NK-92 treated with Interleukin-12 subunit alpha and Interleukin-12 subunit beta, amount 100 ng/mL, for 24 hours (cell line): ENCODE results near the gene EPB41L4B.
"Not testable (repeated sequence)": the region's sequence is repeated elsewhere in the genome, so short reads cannot be mapped to it uniquely, and the experiment has no call there.

Experiments
- DNase-seq: peaks from one replicate; lab custom pipeline; 2025; lab: John Stamatoyannopoulos, UW

EPB41L4B gene

DNA sequence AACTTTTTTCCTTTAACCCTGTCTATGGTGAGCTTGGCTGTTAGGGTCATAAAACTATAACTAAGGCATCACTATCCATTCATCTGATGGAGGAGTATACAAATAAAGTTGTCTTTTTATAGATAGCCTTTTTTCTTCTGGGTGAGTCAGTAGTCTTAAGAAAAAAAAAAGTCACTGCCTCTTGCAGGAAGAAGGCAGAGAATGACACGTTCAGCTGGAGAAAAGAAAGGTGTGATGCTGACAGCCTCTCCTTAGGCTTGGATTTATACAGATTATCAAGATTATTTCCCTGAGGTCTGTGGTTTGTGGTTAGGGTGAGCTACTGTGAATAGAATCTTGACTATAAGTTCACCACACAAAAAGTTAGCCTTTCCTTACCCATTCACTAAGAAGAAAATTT, 23.0 kb downstream of the EPB41L4B start:
- DNase-seq, result no peak

DNA sequence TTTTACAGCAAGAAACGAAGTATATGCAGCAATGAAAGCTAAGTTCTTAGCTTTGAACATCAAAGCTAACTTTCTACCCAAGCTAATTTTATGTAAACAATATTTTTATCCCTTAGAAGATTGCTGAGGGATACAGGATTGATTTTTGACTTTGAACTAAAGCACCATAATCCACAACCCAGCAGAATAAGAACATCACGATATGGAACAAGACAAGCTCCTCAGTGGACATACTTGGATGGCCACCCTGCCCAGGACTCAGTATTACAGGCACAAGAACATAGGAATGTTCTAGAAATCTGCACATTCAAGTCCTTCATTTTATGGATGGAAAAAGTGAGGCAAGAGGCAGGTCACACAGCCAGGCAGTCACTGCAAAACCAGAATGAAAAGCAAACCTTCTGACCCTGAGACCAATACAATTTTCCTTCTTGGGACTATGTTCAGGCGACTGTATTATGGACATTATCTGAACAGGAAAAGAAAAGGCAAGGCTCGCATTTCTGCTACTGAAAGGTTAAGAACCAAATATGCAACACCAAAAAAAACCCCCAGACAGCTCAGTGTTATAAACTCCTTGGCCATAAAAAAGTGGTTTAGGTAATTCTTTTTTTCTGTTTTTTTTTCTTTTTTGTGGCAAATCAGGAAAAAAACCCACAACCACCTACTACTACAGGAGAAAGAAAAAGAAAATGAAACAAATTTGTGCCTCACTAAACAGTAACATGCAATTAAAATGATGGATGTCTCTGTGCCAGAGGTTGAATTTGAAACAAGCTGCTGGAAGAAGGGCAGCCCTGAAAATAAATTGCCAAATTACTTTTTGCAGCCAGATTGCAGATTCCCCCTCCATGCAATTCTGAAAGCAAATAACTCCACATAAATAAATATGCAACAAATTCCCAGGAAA, 25.4 kb downstream of the EPB41L4B start:
- DNase-seq, result no peak

DNA sequence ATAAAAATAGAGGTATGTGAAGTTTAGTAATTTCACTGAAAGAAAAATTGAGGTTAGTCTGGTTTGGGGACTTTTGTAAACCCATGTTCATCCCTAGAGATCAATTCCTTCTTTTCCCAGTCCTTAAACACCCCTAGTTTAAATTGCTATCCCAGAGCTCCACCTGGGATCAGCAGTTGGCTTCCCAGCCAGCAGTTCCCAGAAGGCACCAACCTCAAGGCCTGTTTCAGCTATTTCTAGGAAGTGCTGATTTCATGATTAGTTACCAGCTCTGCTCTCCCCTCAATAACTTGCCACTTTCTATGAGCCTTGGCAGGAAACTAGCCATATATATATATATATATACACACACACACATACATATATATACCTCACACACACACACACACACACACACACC, 30.5 kb downstream of the EPB41L4B start:
- DNase-seq, result no peak

DNA sequence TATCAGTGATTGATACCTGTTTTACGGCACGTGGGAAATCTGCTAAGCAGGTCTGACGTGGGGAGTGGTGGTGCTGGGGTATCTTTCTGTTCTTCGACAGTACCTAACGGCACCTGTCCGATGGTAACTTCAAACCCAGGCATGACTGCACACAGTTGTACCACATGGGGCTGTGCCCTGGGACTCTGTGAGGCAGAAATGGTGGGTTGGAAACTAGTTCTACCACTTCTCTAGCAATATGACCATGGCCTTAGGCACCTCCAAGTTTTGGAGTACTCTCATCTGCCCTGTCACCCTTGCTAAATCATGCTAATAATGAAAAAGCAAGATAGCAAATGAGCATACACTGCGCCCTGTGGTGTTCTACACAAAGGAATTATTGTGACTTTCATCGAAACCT, 30.9 kb downstream of the EPB41L4B start:
- no peak for DNase-seq

DNA sequence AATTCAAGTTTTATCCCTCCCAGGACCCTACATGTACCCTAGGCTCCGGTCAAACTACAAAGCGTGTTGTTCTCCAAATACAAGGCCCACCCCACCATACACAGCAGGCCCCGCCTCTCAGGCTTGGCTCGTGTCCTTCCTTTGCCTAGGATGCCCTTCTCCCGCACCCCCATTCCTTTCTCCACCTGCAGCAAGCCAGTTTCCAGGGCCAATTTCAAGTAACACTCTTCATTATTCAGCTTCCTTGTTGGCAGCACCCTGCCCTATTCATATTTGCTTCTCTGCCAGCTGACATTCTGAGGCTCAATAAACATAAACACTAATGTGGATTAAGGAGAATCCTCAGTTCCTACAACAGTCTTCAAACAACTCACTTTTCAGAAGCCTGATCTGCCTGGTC, 31.7 kb downstream of the EPB41L4B start:
- DNase-seq, result no peak

DNA sequence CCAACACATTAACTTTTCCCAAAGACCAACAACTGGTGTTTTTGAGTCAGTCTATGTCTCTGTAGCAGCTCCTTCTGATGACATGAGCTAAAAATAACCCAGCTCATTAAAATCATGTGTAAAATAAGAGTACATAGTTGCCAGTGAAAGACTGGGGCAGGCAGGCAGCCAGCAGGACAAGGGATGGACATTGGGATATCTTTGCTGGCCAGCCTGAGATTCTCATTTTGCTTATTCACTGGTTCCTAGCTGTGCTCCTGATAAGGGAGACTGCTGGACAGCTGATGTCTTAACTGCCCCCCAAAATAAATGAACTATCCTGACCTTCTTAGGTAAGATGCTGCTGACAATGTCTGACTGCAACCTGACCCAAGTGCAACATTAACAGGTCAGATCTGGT, 33.9 kb downstream of the EPB41L4B start:
- no peak for DNase-seq

DNA sequence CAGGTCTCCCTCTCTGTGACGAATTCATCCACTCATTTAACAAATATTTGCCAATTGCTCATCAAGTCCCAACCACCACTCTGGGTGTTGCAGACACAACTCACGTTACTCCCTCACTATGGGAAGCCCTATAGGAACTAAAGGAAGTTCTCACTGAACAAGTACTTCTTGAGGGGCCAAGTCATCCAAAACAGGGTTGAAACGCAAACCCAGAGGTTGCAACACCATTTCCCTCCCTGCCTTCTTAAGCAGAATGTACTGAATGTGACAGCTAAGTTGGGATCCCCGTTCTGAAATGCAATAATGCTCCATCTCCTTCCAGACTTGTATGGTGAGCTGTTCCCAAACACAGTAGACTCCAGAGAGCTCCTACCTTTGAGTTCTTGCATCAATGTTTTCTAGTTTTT, 34.3 kb downstream of the EPB41L4B start:
- DNase-seq, result no peak

DNA sequence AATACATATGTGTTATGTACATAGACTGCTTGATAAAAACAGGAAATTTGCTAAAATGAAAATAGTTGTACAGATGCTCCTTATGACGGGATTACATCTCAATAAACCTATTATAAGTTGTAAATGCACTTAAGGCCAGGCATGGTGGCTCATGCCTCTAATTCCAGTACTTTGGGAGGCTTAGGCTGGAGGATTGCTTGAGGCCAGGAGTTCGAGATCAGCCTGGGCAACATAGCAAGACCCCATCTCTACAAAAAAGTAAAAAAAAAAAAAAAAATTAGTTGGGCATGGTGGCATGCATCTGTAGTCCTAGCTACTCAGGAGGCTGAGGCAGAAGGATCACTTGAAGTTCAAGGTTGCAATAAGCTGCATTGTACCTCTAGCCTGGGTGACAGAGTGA, 37.2 kb downstream of the EPB41L4B start:
- not testable (repeated sequence) for DNase-seq

DNA sequence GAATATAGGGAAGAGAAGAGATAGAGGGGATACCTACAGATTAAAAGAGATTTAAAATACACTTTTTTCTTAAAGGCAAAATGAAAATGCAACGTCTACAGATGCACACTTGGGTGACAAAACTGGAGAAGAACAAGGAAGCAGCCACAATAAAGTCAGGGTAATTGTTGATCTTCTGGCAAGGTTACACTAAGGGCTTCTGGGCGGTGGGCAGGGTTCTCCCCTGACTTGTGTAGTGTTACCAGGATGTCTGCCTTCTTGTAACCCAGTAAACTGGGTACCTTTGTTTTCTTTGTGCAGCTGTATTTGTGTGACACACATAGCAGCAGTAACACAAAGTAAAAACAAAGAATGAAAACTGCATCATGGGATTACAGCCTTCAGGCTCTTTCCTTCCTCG, 37.8 kb downstream of the EPB41L4B start:
- no peak for DNase-seq

DNA sequence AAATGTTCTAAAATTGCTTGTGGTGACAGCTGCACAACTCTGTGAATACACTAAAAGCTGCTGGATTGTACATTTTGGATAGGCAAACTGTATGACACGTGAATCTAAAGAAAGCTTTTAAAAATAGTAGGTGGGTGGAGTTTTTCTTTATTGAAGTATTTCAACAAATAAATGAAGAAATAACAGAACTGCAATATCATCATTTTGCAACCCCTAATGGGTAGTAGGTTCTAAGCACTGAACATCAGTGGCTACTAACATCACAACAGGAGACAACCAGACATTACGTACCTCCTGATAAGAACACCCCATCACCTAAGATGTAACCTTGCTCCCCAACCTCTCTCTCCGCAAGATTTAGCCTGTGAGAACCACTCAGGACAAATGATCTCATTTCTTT, 38.6 kb downstream of the EPB41L4B start:
- DNase-seq, result no peak

DNA sequence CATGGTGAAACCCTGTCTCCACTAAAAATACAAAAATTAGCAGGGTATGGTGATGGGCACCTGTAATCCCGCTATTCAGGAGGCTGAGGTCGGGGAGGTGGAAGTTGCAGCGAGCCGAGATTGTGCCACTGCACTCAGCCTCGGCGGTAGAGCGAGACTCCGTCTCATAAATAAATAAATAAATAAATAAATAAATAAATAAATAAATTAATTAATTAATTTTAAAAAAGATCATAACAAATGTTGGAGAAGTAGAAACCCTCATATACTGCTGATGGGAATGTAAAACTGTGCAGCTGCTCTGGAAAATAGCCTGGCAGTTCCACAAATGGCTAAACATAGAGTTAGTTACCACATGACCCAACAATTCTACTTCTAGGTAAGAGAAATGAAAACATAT, 39.3 kb downstream of the EPB41L4B start:
- no peak for DNase-seq

DNA sequence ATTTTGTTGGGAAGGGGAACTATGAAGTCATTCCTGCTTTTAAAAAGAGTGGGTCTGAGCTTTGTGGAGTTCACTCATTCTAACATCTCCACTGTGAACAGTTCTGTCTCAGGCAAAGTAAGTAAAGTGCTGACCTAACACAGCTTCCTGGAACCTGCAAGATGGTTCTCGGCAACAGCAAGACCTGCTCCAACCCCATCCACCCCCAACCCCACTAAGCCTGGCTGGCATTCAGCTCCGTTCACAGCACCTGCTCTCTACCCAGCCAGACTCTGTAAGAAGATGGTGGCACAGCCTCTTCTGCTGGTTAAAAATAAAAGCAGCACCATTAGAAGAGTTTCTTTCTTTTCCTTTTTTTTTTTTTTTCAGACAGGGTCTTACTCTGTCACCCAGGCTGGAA, 42.0 kb downstream of the EPB41L4B start:
- no peak for DNase-seq

DNA sequence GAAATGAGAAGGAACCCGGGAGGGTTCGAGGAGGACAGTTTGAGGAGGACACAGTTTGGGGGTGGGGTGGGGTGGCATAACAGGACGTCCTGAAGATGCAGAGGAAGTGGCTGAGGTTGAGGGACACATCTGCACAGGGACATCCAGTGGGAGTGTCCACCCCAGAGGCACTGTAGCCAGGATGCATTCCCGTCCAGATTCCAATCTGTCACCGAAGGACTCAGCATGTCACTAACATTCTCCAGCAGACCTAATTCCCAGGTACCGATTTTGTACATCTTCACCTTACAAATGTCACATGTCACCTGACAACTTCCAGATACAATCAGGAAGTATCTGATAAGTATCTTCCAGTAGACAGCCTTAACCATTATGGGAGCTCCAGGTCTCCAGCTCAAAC, 42.6 kb downstream of the EPB41L4B start:
- DNase-seq, result no peak

DNA sequence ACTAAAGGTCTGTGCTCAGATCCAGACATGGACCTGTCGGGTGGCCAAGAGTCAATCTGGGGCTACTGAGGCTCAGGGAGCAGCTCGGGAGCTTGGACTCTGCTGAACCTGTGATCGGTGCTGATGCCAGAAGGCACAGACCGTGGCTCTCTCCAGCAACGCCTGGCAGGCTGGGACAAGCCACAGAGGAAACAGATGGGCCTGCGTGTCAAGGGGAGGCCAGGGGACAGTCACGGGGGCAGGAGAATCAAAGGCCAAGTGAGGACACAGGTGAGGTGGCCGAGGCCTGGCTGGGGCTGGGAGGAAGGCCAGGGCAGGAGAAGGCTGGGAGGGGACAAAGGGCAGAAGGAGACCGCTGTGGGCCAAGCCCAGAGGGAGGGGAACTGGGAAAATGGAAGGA, 43.4 kb downstream of the EPB41L4B start:
- DNase-seq, result no peak

DNA sequence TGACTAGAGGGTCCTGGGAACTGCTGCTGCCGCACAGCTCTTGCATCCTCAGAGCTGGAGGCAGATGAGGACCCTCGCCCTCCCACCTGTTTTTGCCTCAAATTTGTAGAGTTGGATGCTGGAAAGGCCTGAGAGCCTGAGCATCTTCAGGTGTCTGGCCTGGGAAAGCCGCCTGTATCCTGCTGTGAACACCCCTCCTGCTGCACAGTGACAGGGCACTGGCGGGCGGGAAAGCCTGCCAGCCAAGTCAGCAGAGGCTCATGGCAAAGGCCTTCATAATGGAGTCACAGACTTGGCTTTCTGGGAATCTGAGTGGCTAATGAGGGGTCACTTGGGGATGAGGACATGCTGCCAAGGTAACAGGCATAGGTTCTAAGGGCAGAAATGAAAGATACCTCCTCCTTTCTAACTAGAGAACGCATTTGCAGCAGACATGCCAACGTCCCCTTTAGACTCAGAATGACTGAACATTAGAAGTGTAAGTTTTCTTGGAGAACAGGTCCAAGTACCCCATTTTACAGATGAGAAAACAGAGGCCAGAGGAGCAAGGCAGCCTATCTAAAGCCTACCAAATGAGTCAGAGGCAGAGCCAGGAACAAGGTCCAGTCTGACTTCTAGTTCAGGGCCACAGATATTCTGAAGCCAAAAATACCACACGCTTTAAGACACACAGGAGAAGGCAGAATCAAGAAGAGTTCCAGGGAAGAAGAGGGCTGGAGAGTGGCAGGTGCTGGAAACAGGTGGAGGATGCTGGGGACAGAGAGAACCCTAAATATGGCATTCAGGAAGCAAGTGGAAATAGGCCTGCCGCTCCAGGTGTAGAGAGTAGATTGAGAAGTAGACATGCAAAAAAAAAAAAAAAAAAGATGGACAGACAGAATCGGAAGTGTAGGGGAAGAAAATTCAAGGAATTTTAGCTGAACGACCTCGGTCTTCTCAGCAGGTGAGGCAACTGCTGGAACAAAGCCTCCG, 44.1 kb downstream of the EPB41L4B start:
- no peak for DNase-seq

DNA sequence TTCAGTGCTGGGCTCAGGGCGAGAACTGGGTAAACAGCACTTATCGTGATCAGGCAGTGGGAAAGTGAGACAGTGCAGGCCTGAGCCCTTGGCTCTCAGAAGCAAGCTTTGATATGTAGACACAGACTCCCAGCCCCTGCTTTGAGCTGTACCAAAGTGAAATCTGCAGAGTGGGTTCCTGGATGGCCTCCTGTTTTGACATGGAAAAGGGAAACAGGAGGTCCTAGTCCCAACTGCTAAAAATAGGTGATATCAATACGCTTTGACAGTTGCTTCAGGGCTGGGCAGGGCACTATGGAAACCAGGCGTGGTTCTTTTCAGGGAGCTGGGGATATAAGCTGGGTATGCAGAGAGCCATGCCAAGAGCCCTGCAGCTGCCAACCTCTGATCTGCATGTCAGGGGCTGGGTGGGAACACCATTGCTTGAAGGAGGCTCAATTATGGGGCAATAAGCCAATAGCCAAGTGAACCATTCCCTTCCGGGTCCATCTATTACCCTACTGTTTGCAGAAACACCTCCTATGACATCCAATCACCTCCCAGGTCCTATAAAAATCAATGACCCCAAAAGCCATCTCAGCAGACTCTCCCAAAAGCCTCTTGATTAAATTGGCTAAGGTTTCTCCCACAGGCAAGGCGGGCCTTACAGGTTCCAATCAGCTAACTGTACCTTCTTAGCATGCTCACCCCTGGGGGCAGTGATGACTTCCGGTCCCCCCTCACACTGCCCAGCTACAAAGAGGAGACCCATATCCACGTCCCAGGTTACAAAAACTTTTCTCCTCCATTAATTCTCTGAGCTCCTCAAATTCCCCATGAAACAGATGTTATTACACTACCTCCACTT, 45.8 kb downstream of the EPB41L4B start:
- no peak for DNase-seq

DNA sequence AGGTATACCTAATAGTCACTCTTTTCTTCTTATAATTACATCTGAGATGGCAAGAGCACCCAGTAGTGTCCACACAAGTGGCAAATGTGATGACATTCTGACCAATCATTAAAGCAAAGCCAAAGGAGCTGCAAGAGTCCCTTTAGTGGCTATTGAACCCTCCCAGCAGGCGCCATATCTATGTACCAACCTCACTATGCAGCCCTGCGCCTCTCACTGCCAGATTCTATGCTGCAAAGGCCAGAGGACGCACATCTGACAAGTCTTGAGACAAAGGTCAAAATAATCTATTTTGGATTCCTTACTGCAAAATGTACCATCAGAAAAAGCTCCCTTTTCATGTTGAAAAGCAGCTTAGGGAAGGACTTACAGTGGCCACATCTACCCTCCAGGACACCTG, 47.0 kb downstream of the EPB41L4B start:
- no peak for DNase-seq

DNA sequence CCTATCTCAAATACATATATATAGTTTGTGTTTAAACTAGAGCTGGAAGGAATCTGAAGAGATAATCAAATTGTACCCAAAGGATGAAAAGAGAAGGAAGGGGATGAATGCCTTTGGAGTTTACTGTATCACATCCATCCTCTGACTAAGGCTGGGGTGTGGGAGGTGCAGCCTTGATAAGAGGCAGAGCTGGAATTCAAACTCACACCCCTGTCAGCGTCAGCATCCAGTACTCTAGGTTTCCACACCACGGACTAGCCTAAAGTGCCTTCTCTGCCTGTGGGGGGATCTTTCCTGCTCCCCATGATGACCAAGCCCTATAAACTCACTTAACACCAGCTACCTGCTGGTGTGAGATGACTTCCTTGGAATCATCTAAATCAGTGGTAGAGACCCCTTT, 48.1 kb downstream of the EPB41L4B start:
- DNase-seq, result no peak

DNA sequence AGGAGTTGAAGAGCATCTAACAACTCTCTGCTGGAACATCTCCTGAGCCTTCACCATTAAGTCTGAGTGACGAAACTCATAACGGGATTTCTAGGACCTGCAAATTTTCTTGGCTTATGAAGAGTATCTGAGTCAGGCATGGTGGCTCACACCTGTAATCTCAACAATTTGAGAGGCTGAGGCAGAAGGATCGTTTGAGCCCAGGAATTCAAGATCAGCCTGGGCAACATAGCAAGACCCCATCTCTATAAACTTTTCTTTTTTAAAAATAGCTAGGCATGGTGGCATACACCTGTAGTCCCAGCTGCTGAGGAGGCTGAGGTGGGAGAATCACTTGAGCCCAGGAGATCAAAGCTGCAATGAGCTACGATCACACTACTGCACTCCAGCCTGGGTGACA, 48.8 kb downstream of the EPB41L4B start:
- no peak for DNase-seq

DNA sequence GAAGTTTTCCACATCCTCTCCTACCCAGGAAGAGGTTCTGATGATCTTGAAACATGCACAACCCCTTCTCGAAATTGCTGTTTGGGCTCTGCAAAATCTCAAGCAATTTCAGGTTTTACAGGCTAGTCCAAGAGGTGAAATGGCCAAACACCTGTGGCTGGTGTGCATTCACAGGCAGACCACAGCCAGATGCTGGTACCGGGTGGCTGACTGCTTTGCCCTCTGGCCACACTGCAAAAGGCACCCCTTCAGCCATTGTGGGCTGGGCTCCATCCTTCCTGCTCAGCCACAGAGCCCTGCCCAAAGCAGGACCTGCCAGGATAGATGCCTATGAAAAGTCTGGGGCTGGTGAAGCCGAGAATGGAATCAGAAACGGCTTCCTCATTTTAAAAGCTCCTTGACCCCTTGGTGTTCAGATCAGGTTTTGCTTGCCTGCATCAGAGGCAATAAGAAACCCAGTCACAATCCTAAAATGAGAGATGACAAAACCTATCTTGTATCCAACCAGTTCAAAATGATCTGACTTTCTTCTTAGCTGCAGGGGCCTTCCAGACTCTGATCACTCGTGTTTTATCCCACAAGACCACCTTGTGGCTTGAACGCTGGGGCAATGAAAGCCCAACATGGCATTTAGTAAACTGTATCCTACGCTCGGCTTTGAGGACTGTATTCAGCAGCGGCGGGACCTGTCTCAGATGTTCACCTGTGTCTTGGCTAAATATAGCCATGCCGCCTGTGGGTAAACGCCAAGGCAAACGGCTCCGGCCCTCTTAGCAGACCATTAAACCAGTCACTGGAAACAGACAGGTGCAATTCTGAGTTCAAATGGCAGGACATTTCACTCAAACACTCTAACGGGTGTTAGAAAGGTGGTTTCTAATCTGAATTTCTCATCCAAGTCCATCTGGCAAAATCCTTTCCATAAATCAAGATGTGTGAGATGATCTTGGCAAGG, 49.6 kb downstream of the EPB41L4B start:
- DNase-seq, result no peak

DNA sequence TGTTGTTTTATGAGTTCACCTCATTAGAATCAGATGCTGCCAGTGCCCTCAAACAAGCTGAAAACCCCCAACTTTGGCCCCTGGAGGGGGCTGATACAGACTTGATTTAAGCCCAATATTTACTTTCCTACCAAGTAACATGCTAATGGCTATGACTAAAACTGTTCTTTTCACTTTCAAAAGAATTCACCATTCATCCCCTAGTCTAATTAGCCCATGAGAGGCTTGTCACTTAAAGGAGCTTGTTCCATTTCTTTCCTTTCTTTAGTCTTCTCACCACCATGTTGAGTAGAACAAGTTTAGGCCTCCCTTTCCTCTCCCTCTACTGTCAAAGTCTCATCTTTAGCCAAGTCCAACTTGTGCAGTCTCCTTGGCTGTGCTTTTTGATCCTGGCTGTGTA, 50.4 kb downstream of the EPB41L4B start:
- DNase-seq, result no peak
